HepG2 (cell line): ENCODE data around the gene NUP62. TPM values are rescaled to one million over a fixed set of nuclear protein-coding genes. Genes with fewer than 3 reads are reported as not detected.
A peak's percentile ranks its signal among the peaks of the same experiment; 100 is the strongest.

Experiments used
- CEBPZ ChIP-seq: IDR thresholded peaks from 2 replicates; pipeline ENCODE4 v1.6.1; 2012; ENCODE audit warnings: low read length, improper control_type of control experiment
- FOSL2 ChIP-seq: sonication (generic); formaldehyde crosslinking; IDR thresholded peaks from 2 replicates; pipeline ENCODE4 v1.4.0; 2020; ENCODE audit warnings: missing genetic modification reagents
- FOXC1 ChIP-seq: sonication (generic); formaldehyde crosslinking; IDR thresholded peaks from 2 replicates; pipeline ENCODE4 v1.8.0; 2022; ENCODE audit warnings: mild to moderate bottlenecking, missing genetic modification reagents, borderline replicate concordance
- GFI1 ChIP-seq: sonication (generic); formaldehyde crosslinking; IDR thresholded peaks from 2 replicates; pipeline ENCODE4 v1.5.0; 2020; ENCODE audit warnings: missing genetic modification reagents, mild to moderate bottlenecking, borderline replicate concordance
- HMGXB3 ChIP-seq: sonication (generic); formaldehyde crosslinking; IDR thresholded peaks from 2 replicates; pipeline ENCODE4 v1.4.0; 2020; ENCODE audit warnings: missing genetic modification reagents, borderline replicate concordance
- TOE1 ChIP-seq: sonication (generic); formaldehyde crosslinking; IDR thresholded peaks from 2 replicates; pipeline ENCODE4 v1.4.0; 2020; ENCODE audit warnings: mild to moderate bottlenecking, missing genetic modification reagents
- UBTF ChIP-seq: sonication (generic); formaldehyde crosslinking; IDR thresholded peaks from 2 replicates; pipeline ENCODE4 v1.4.0; 2020; ENCODE audit warnings: mild to moderate bottlenecking, missing genetic modification reagents
- XRCC5 ChIP-seq: fragments of 200-400 bp; formaldehyde crosslinking; optimal IDR thresholded peaks from 2 replicates; pipeline ENCODE3; 2017; ENCODE audit warnings: mild to moderate bottlenecking, low read length
- ZKSCAN1 ChIP-seq: fragments of 150-350 bp; IDR thresholded peaks from 2 replicates; pipeline ENCODE4 v1.6.1; 2014; ENCODE audit warnings: low read length
- ZNF224 ChIP-seq: sonication (generic); formaldehyde crosslinking; IDR thresholded peaks from 2 replicates; pipeline ENCODE4 v1.5.0; 2020; ENCODE audit warnings: mild to moderate bottlenecking, missing genetic modification reagents
- ZNF841 ChIP-seq: sonication (generic); formaldehyde crosslinking; IDR thresholded peaks from 2 replicates; pipeline ENCODE4 v1.8.1; 2023; ENCODE audit warnings: missing genetic modification reagents, borderline replicate concordance
- polyA plus RNA-seq, 8 experiments: library from polyadenylated mRNA; depleted of rRNA in 3 of 8; stranded (reverse) in 7 of 8; unstranded in 1 of 8; fragments of >200 nt; fragmentation: Illumina TruSeq in 4 of 8; extraction: Trizol in 4 of 8; gene quantifications; 2 replicates each; pipeline versions ENCODE4 v1.2.1 to v1.2.3, GENCODE V29; 2011 to 2016; ENCODE audit warnings: low read depth in 4 of 8, missing spikeins in 1 of 8, mixed read lengths in 1 of 8; ENCODE audit not compliant: insufficient read depth in 1 of 8
- total RNA-seq, 5 experiments: library from RNA; depleted of rRNA; stranded (reverse); fragments of >200 nt; fragmentation: Illumina TruSeq; extraction: Trizol; gene quantifications; 2 replicates each; pipeline ENCODE4 v1.2.3, GENCODE V29; 2016; ENCODE audit warnings: low read depth in 1 of 5
- TF ChIP-seq, protein P1 (sequence below): sonication (generic); formaldehyde crosslinking; IDR thresholded peaks from 2 replicates; pipeline ENCODE4 v1.5.1; 2020; ENCODE audit warnings: missing genetic modification reagents, mild to moderate bottlenecking, borderline replicate concordance
- TF ChIP-seq, protein P2 (sequence below): sonication (generic); formaldehyde crosslinking; IDR thresholded peaks from 2 replicates; pipeline ENCODE4 v1.8.1; 2022; ENCODE audit warnings: mild to moderate bottlenecking, missing genetic modification reagents

NUP62 gene
- total and polyA plus RNA-seq, 2 of the 13 experiments (the other 11 are each of a cell fraction or from before 2014, with no cell fraction given) = 16.5 to 41.5 TPM

- TF ChIP-seq HMGXB3 (CRISPR knock-in tag) (peak; percentile 21; the same call in 1 of the 2 replicates), ZKSCAN1 (no peak), GFI1 (CRISPR knock-in tag) (no peak), FOSL2 (CRISPR knock-in tag) (peak; percentile 42; the same call in 1 of the 2 replicates), FOXC1 (CRISPR knock-in tag) (peak; percentile 40; the same call in 1 of the 2 replicates), TOE1 (CRISPR knock-in tag) (no peak), UBTF (CRISPR knock-in tag) (no peak), CEBPZ (no peak), ZNF224 (CRISPR knock-in tag) (no peak), ZNF841 (CRISPR knock-in tag) (no peak), XRCC5 (no peak)
- TF ChIP-seq, protein P1, sequence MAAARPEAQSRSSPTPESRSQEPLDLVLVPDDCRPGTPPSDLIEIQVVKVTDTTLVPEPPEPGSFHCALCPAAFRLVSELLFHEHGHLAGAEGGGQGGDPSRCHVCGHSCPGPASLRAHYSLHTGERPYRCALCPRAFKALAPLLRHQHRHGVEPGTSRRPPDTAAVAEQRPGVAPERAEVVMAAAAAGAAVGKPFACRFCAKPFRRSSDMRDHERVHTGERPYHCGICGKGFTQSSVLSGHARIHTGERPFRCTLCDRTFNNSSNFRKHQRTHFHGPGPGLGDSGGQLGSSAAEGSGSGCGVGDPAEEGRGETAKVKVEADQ (CRISPR knock-in tag) = no peak
- TF ChIP-seq, protein P2, sequence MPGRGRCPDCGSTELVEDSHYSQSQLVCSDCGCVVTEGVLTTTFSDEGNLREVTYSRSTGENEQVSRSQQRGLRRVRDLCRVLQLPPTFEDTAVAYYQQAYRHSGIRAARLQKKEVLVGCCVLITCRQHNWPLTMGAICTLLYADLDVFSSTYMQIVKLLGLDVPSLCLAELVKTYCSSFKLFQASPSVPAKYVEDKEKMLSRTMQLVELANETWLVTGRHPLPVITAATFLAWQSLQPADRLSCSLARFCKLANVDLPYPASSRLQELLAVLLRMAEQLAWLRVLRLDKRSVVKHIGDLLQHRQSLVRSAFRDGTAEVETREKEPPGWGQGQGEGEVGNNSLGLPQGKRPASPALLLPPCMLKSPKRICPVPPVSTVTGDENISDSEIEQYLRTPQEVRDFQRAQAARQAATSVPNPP = no peak
Observed at GRCh38 chr19:49877020-49877878, 52.1 kb downstream of the NUP62 start, which contains the start of the genes AKT1S1 and TBC1D17 (continued).
